ENCODE measurements around the gene TRPM2. TPM values are rescaled to one million over a fixed set of nuclear protein-coding genes. Genes with fewer than 3 reads are reported as not detected.
"Not testable (repeated sequence)": the region's sequence is repeated elsewhere in the genome, so short reads cannot be mapped to it uniquely, and the experiment has no call there.

Gene TRPM2
- polyA plus RNA-seq, 4 donors: 0.73 to 1.7 (median 1.3) TPM

DNA sequence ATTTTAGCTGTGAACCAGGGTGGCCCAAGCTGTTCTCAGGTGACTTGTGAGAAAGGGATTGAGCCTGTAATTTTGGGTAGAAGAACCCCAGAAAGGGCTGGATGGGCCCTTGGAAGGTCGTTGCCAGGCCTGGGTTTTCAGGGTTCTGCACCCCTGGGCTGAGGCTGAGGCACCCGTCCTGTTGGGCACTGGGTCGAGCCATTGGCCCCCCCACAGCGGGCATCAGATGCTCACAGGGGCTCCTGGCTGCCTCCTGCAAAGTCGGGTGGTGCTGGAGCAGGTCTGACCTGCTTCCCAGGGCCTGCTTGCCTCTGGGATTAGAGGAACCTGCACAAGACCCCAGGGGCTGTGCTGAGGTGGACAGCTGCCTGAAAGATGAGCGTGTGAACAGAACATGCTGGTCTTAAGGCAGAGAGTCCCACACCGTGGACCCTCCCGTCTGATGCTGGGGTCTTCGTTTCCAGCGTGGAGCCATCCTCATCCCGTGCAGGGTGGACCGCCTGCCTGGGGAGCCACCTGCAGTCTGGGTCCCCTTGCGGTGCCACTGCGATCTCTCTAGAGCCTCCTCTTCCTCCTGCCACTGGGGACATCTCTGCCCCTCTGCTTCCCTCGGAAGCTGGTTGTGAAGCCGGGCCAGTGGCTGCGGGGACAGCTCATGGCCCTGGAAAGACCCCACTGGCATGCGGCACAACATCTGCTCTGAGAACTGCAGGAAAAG, 1.7 kb upstream of the TRPM2 start:
- no peak for DNase-seq (ENCODE audit: low read depth in 4 of 4, low spot score in 3 of 4)

DNA sequence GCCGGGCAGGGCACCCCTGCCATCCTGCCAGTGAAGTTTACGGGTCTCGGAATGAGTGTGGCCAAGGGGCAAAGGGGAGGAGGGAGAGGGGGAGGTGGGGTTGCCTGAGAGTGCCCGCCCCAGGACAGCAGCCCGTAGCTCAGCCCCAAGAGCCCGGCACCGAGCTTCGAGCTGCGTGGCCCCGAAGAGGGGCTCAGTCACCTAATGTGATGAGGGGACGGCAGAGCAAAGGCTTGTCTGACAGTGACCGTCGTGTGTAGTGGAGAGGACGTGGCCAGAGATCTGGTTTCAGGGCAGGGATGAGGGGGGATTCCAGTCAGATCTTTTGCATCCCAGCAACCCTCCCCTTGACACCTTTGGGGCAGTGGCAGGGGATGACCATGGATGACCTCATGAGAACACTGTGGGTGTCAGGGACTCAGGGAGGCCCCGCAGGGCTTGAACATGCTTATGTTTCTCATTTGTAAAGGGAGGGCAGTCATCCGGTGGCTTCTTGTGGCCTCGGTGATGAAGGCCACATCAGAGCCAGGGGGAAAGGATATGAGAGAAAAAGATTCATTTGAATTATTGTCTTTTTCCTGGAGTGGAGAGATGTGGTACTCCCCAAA, 1.1 kb upstream of the TRPM2 start:
- DNase-seq (ENCODE audit: low read depth in 4 of 4, low spot score in 3 of 4): no peak

DNA sequence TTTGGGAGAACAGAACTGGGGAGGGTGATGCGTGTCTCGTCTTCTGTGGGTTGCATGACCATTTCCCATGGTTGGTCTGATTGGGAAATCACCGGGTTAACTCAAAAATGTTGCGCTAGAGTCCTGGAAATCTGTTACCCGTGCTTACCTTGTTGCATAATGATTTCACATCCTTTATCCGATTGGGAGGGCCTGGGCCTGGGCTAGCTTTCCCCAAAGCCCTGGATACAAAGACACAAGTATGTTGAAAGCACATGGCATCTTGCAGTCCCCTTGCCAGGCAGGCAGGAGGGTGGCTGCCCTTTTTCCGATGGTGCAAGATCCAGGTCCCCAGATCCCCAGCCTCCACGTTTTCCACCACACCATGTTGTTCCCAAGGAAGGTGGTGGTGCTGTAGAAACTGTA, 582 bp downstream of the TRPM2 start:
- DNase-seq (ENCODE audit: low read depth in 4 of 4, low spot score in 3 of 4): no peak

DNA sequence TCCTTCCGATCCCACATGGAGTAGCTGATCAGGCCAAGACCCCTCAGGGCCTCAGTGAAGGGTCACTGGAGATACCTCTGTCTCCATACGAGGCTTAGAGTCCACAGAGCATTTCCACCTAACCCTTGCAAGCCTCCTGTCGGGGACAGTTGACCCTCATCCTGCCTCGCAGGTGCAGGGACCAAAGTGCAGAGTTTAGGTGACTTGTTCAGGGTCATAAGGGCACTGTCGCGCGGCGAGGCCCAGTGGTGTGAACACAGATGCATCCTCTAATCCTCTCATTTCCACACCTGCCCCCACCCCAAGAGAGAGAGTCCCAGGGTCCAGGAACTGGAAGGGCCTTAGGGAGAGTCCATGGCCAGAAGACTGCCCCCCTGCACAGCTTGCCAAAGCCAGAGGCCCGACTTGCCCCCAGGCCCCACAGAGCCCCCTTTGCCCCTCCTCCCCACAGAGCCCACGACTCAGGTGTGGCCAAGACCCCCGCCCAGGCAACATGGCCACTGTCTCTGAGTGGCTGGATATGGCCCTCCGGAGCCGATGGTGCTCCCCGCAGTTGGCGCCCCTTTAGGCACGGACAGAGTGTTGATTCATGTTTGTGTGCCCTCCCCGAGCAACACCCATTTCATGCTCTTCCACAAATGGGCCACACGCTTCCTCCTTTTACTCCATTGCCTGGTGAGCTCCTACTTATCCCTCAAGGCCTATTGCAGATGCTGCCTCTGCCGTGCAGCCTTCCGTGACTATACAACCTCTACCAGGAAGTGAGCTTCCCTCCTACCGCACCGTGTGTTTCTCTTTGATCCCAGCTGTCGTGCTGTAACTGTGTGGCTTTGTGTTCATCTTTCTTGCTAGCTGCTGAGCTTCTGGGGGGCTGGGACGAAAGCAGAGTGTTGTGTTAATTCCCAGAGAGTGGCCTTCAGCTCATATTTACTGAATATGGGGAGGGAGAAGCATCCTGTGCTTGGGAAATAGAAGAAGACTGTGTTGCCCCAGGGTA, 1.7 kb downstream of the TRPM2 start:
- no peak for DNase-seq (ENCODE audit: low read depth in 4 of 4, low spot score in 3 of 4)

DNA sequence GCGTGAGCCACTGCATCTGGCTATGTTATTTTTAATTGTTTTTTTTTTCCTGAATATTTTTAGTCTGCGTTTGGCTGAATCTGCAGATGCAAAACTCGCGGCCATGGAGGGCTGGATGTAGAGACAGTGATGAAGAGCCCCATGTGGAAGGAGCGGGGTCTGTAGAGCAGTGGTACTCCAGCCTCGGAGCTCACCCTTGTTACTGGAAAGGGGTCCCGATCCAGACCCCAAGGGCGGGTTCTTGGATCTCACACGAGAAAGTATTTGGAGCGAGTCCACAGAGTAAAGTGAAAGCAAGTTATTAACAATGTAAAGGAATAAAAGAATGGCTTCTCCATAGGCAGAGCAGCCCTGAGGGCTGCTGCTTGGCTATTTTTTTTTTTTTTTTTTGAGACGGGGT, 2.7 kb downstream of the TRPM2 start:
- no peak for DNase-seq (ENCODE audit: low read depth in 4 of 4, low spot score in 3 of 4)

DNA sequence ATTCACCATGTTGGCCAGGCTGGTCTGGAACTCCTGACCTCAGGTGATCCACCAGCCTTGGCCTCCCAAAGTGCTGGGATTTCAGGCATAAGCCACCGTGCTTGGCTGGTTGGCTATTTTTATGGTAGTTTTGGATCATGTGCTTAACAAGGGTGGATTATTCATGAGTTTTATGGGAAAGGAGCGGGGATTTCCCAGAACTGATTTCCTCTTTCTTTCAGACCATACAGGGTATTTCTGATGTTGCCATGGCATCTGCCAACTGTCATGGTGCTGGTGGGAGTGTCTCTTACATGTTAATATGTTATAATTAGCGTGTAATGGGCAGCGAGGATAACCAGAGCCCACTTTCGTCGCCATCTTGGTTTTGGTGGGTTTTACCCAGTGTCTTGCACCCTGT, 3.2 kb downstream of the TRPM2 start:
- DNase-seq (ENCODE audit: low read depth in 4 of 4, low spot score in 3 of 4): no peak

DNA sequence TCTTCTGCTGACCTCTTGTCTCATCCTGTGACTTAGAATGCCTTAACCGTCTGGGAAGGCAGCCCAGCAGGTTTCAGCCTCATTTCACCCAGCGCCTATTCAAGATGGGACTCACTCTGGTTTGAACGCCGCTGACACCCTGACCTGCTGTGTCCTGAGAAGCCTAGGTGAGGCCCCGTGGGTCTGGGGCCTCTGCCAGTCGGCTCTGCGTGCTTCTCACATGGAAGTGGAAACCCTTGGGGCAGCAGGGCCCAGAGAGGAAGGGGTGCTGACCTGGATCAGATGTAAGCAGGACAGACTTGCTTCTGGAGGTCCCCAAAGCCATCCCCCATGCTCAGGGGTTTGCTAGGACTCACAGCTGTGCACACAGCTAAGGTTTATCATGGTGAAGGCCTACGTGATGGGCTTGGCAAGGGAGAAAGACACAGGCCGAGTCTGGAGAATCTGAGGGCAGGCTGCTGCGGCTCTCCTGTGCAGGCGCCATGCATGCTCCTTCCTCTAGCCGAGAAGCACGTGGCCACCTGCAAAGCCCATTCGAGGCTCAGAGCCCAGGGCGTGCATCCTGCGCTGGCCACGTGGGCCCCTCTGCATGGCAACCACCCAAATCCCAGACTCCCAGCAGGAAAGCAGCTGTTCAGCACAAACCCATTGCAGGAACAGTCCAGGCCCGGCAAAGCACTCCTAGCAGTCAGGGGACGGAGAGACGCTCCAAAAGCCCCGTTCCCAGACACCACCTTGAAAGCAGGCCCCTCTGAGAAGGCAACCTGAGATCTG, 3.8 kb downstream of the TRPM2 start:
- no peak for DNase-seq (ENCODE audit: low read depth in 4 of 4, low spot score in 3 of 4)

DNA sequence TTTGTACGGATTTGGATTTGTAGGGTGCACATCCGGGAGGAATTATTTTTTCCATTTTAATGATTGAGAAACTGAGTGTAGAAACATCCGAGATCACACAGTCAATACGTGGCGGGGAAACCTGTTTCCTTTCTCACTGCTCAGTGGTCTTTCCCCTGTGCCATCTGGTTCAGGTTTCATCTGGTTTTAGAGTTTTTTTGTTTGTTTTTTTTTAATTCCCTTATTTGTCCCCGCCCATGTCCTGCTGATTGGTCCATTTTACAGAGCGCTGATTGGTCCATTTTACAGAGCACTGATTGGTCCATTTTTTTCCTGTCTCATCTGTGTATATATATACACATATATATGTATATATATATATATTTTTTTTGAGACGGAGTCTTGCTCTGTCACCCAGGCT, 6.0 kb downstream of the TRPM2 start:
- no peak for DNase-seq (ENCODE audit: low read depth in 4 of 4, low spot score in 3 of 4)

DNA sequence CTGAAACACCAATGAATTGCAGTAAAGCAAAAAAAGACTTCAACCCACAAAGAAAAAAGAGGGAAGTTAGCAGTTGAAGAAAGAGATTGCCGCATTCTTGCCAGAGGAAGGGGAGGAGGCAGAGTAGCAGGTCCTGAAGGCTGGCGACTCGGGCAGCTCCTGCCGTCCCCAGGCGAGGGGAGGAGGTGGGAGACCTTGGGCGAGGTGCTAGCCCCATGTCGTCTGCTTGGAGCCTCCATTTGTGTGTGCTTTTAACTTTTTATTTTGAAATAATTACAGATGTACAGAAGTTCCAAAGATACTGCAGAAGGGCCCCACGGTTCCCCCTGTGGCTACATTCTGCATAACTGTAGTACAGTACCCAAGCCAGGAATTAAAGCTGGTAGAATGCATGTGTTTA, 6.7 kb downstream of the TRPM2 start:
- no peak for DNase-seq (ENCODE audit: low read depth in 4 of 4, low spot score in 3 of 4)

DNA sequence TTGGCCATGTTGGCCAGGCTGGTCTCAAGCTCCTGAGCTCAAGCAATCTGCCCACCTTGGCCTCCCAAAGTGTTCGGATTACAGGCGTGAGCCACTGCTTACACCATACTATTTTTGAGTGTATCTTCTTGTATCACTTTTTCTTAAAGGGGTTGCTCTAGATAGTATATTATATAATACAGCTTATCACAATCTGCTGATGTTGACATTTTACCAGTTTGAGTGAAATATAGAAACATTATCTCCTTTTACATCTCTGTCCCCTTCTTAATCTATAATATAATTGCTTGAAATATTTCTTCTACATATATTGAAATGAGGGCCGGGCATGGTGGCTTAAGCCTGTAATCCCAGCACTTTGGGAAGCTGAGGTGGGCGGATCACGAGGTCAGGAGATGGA, 8.5 kb downstream of the TRPM2 start:
- not testable (repeated sequence) for DNase-seq (ENCODE audit: low read depth in 4 of 4, low spot score in 3 of 4)

DNA sequence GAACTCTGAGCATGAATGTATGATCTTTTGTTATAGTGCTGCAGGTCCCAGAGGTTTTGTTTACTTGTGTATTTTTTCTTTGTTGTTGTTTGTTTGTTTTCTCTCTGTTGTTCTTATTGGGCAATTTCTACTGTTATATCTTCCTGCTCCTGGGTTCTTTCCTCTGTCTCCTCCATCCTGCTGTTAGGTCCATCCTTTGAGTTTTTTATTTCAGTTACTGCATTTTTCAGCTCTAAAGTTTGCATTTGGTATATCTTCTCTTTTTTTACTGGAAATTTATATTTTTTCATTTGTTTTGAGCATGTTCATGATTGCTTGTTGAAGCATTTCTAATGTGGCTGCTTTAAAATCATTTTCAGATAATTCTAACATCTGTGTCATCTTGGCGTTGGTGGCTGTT, 9.9 kb downstream of the TRPM2 start:
- DNase-seq (ENCODE audit: low read depth in 4 of 4, low spot score in 3 of 4): no peak

DNA sequence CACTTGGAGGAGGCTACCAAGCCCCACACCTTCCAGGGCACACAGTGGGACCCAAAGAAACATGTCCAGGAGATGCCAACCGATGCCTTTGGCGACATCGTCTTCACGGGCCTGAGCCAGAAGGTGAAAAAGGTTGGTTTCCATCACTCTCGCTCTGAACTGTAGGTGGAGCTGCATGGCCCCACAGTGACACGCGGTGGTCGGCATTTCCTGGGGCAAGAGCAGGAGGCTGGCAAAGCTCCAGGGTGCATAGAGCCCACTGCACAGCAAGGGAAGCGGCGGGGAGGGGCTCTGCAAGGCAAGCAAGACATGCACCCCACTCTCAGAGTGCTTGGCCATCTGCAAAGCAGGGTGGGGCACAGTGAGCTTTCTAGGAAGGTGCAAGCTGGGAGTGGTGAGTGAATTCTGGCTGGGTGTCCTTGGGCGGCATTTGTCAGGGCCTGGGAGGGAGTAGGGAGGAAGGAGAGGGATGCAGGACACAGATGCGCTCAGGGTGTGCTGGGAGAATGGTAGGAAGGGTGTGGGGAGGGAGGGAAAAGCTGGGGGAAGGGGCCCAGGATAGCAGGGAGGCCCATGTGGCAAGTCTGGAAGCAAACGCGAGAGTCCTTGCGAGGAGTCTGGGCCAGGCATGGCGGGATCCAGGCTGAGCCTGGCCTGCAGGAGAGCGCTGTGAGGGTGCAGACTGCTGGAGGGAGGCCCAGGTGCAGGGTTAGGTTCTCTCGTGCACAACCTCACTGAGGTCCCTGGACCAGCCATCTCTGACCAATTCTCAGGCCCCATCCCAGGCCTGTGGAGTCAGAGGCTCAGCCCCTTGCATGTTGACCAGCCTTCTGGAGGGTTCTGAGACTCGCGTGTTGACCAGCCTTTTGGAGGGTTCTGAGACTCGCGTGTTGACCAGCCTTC, 11.0 kb downstream of the TRPM2 start:
- DNase-seq (ENCODE audit: low read depth in 4 of 4, low spot score in 3 of 4): no peak

DNA sequence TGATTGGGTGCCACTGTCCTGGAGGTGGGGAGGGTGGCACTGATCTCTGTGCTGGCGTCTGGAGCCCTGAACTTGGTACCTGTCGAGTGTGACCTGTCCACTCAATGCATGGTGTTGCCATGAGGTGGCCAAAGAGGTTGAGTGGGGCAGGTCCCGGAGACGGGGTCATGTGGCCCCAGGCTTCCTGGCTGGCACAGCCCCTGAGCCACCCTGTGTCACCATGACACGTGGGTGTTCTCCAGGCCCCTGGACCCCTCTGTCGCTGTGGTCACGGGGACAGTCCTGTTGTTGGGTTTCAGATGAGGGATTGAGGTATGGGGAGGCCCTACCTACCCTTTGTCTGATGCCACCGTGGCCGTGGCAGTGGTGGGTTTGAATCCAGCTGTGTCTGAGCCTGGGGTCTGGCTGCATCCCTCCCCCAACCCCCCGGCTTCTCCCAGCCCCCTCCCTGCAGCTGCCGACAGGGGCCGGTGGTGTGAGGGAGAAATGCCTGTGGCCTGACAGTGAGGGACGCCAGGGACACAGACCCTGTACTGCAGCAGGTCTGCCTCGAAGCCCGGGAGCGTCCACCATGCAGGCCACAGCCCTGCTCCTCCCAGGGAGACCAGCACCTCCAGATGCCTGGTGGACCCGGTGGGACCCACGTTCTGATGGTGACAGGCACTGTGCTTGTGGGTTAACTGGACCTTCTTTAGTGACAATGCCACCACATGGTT, 12.0 kb downstream of the TRPM2 start:
- no peak for DNase-seq (ENCODE audit: low read depth in 4 of 4, low spot score in 3 of 4)

DNA sequence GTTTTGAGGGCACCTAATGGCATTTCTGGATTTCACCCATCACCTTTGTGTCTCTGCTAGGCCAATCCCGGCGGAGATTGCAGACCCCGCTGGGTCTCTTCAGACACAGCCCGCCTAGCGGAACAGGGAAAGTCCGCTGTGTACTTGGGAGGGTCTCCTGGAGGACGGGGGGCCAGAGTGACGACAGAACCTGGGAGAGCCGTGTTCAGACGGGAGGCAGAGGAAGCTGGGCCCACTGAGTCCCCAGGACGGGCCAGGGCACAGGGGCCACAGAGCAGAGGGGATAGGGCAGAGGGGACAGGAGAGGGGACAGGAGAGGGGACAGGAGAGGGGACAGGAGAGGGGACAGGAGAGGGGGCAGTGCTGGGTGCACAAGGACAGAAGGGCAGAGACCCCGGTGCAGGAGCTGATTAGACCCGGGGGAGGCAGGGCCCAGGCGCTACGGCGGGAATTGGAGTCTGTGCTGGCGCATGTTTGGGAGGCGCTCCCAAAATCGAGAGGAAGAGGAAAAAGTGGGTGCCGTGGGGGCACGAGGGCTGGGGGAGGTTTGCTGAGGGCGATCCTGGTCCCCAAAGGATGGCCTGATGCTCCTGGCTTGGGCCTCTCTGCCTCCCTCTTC, 12.7 kb downstream of the TRPM2 start:
- no peak for DNase-seq (ENCODE audit: low read depth in 4 of 4, low spot score in 3 of 4)

DNA sequence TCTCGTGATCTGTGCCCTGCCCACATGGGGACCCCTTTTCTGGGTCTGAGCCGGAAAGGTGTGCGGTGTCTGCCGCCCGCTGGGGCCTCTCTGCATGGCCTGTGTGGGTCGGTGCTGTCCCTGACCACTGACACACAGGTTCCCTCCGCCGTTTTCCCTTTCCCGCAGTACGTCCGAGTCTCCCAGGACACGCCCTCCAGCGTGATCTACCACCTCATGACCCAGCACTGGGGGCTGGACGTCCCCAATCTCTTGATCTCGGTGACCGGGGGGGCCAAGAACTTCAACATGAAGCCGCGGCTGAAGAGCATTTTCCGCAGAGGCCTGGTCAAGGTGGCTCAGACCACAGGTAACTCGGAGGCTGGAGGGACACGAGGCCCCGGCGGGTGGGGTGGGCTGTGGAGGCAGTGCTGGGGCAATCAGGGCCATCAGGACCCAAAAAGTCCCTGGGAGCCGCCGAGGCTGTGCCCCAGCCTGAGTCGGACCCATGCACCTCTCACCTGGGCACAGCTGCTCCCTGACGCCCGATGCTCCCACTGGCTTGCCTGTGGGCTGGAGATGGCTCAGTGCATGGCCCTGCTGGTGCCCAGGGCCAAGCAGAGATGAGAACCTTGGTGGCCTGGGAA, 13.3 kb downstream of the TRPM2 start:
- DNase-seq (ENCODE audit: low read depth in 4 of 4, low spot score in 3 of 4): no peak

DNA sequence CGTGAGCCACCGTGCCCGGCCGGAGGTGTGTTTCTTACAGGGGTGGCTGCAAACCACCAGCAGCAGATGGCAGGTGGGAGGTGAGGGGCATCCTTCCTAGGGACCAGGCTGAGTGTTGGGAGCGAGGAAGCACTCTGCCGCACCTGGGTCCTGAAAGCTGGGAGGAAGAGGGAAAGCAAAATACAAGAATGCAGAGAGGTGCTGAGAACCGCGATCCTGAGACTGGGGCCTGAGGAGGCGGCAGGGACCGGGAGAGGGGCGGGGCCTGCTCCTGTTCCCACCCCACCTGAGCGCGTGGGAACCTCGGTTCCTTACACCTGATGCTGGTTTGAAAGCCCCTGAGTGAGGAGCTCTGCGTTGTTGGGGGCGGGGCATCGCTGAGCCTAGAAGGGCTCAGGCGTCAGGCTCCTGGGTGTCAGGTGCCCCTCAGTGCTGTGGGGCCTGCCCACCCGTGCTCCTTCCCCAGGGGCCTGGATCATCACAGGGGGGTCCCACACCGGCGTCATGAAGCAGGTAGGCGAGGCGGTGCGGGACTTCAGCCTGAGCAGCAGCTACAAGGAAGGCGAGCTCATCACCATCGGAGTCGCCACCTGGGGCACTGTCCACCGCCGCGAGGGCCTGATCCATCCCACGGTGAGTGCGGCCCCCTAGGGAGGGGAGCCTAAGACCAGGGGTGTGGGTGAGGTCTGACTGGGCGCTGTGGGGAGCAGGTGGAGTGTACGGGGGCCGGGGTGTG, 15.5 kb downstream of the TRPM2 start:
- DNase-seq (ENCODE audit: low read depth in 4 of 4, low spot score in 3 of 4): no peak

DNA sequence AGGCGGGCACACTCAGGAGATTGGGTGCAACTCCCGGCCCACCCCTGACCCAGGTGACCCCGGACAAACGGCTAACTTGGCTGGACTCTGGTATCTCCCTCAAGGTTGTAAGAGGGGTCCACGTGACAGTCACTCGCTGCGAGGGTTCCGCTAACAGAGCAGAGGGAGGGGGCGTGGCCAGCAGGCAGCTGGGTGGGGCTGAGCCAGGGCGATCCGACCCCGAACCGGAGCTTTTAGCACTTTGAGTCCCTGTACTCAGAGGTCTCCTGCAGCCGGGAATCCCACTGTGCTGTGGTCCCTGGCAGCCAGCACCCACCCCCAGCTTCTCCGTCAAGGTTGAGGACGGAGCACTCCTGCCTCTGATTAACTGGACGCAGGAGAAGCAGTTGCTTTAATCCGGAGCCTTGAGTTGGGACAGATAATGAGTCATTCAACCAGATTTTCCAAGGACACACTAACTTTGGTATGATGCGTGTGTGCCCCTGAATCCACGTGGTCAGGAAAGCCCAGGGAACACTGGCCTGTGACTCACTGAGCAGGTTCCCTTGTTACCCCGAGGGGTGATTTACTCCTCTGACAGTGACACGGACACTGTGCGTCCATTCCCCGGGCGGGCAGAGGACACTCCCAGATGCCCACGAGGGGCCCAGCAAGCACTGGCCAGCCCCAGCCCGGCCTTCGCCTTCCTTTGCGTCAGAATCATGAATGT, 16.8 kb downstream of the TRPM2 start:
- peak in 1 of 4 donors; percentile 10 for DNase-seq (ENCODE audit: low read depth in 4 of 4, low spot score in 3 of 4)
